Trophoblast cell (in vitro differentiated cells and primary cell): ENCODE results near the gene MKS1.

ENCODE experiments used
- DNase-seq, 2 donors: peaks; one replicate each; pipeline ENCODE4 v3.0.0-alpha.2; 2016
- H2AFZ ChIP-seq: 2 replicates; pipeline ENCODE4 v1.6.1; 2013; ENCODE audit warnings: low read length, moderate library complexity, mild to moderate bottlenecking; ENCODE audit not compliant: insufficient read depth, poor library complexity
- H2AK5ac ChIP-seq: 2 replicates; pipeline ENCODE4 v1.6.1; 2013; ENCODE audit warnings: mild to moderate bottlenecking, low read length
- H2BK120ac ChIP-seq: 2 replicates; pipeline ENCODE4 v1.6.1; 2013; ENCODE audit warnings: low read length, mild to moderate bottlenecking, moderate library complexity; ENCODE audit not compliant: insufficient read depth, poor library complexity
- H2BK12ac ChIP-seq: 2 replicates; pipeline ENCODE4 v1.6.1; 2013; ENCODE audit warnings: mild to moderate bottlenecking, low read length, moderate library complexity
- H2BK5ac ChIP-seq: 2 replicates; pipeline ENCODE4 v1.6.1; 2013; ENCODE audit warnings: low read length, low read depth, moderate library complexity, mild to moderate bottlenecking; ENCODE audit not compliant: poor library complexity
- H3K14ac ChIP-seq: 2 replicates; pipeline ENCODE4 v1.6.1; 2013; ENCODE audit warnings: mild to moderate bottlenecking, low read length
- H3K18ac ChIP-seq: 2 replicates; pipeline ENCODE4 v1.6.1; 2013; ENCODE audit warnings: mild to moderate bottlenecking, low read length
- H3K23ac ChIP-seq: 2 replicates; pipeline ENCODE4 v1.6.1; 2013; ENCODE audit warnings: low read length
- H3K27ac ChIP-seq: 2 replicates; pipeline ENCODE4 v1.5.1; 2013; ENCODE audit warnings: low read depth, mild to moderate bottlenecking, inconsistent platforms, low read length, moderate library complexity
- H3K27me3 ChIP-seq: 2 replicates; pipeline ENCODE4 v1.6.1; 2013; ENCODE audit warnings: inconsistent platforms, mild to moderate bottlenecking, low read length, moderate library complexity; ENCODE audit not compliant: insufficient read depth
- H3K36me3 ChIP-seq, 2 experiments: 1 replicate in 1 of 2; 2 replicates in 1 of 2; pipeline ENCODE4 v1.6.1; 2013; ENCODE audit warnings: low read length in 2 of 2, mild to moderate bottlenecking in 2 of 2, moderate library complexity in 1 of 2; ENCODE audit not compliant: insufficient read depth in 2 of 2, control insufficient read depth in 1 of 2
- H3K4ac ChIP-seq: 2 replicates; pipeline ENCODE4 v1.6.1; 2013; ENCODE audit warnings: low read depth, mild to moderate bottlenecking, low read length, moderate library complexity
- H3K4me1 ChIP-seq, 2 experiments: 1 replicate in 1 of 2; 2 replicates in 1 of 2; pipeline ENCODE4 v1.6.1; 2013; ENCODE audit warnings: low read length in 2 of 2, mild to moderate bottlenecking in 2 of 2, moderate library complexity in 1 of 2; ENCODE audit not compliant: insufficient read depth in 2 of 2, control insufficient read depth in 1 of 2
- H3K4me2 ChIP-seq: 2 replicates; pipeline ENCODE4 v1.6.1; 2013; ENCODE audit warnings: inconsistent platforms, mild to moderate bottlenecking, low read length, moderate library complexity
- H3K4me3 ChIP-seq: 2 replicates; pipeline ENCODE4 v1.5.1; 2013; ENCODE audit warnings: mild to moderate bottlenecking, low read depth, low read length, inconsistent platforms
- H3K79me1 ChIP-seq: one replicate; pipeline ENCODE4 v1.6.1; 2013; ENCODE audit warnings: low read length
- H3K79me2 ChIP-seq: 2 replicates; pipeline ENCODE4 v1.6.1; 2013; ENCODE audit warnings: low read length, mild to moderate bottlenecking; ENCODE audit not compliant: control insufficient read depth, insufficient read depth, poor library complexity
- H3K9ac ChIP-seq: 2 replicates; pipeline ENCODE4 v1.6.1; 2013; ENCODE audit warnings: mild to moderate bottlenecking, low read length
- H3K9me3 ChIP-seq: 2 replicates; pipeline ENCODE4 v1.6.1; 2013; ENCODE audit warnings: low read depth, mild to moderate bottlenecking, control low read depth, inconsistent platforms, low read length; ENCODE audit not compliant: insufficient read depth
- H4K12ac ChIP-seq: 2 replicates; pipeline ENCODE4 v1.6.1; 2013; ENCODE audit warnings: low read depth, mild to moderate bottlenecking, low read length, moderate library complexity
- H4K8ac ChIP-seq: 2 replicates; pipeline ENCODE4 v1.6.1; 2013; ENCODE audit warnings: low read depth, mild to moderate bottlenecking, low read length, moderate library complexity
- H4K91ac ChIP-seq: one replicate; pipeline ENCODE4 v1.6.1; 2013; ENCODE audit warnings: low read depth, mild to moderate bottlenecking, low read length, moderate library complexity
- WGBS: extraction: QIAGEN DNeasy Blood & Tissue Kit; methylation state at CpG from one replicate; pipeline ENCODE4 v1.1.7; 2013; ENCODE audit warnings: missing lambda C conversion rate; ENCODE audit not compliant: insufficient read length, insufficient coverage; ENCODE audit errors: extremely low coverage; 5-methylcytosine and 5-hydroxymethylcytosine counted together

The MKS1 gene

GRCh38 chr17:58254803-58255202, 35.7 kb upstream of the MKS1 start:
- Histone ChIP-seq H3K4me3 (no peak overlapping the region), H2BK120ac (no peak overlapping the region), H2BK12ac (no peak overlapping the region), H3K4ac (no peak overlapping the region), H4K8ac (no peak overlapping the region), H2BK5ac (no peak overlapping the region), H2AK5ac (no peak overlapping the region), H3K9ac (no peak overlapping the region), H3K79me1 (no peaks in the 10 kb centered on the region), H3K23ac (no peak overlapping the region), H3K9me3 (no peaks in the 10 kb centered on the region), H3K14ac (no peak overlapping the region), H3K27me3 (peaks cover 15% of the 10 kb centered on the region), H3K4me1 (no peaks in the 10 kb centered on the region), H2AFZ (no peak overlapping the region), H3K4me2 (no peak overlapping the region), H4K12ac (no peak overlapping the region), H4K91ac (no peak overlapping the region), H3K79me2 (no peaks in the 10 kb centered on the region), H3K36me3 (no peaks in the 10 kb centered on the region), H3K27ac (no peak overlapping the region), H3K18ac (no peak overlapping the region)
- DNase-seq: peak in 1 of 2 donors; percentile 8
- WGBS: no CpG with 5 or more reads among the region's 8 CpGs

GRCh38 chr17:58253082-58253481, 34.0 kb upstream of the MKS1 start:
- Histone ChIP-seq H3K18ac (no peak overlapping the region), H4K12ac (no peak overlapping the region), H3K9me3 (peaks cover 2% of the 10 kb centered on the region), H3K4me3 (no peak overlapping the region), H3K4me2 (no peak overlapping the region), H3K79me2 (no peaks in the 10 kb centered on the region), H3K4me1 (peaks cover 4 to 6% of the 10 kb centered on the region in 2 experiments), H2BK12ac (no peak overlapping the region), H3K9ac (no peak overlapping the region), H4K8ac (no peak overlapping the region), H3K4ac (no peak overlapping the region), H3K79me1 (no peaks in the 10 kb centered on the region), H4K91ac (no peak overlapping the region), H2AFZ (no peak overlapping the region), H2BK120ac (no peak overlapping the region), H3K27ac (no peak overlapping the region), H3K23ac (no peak overlapping the region), H3K14ac (no peak overlapping the region), H3K36me3 (no peaks in the 10 kb centered on the region), H2BK5ac (no peak overlapping the region), H3K27me3 (peaks cover 27% of the 10 kb centered on the region), H2AK5ac (no peak overlapping the region)
- 100% methylated on average over 1 of the region's 3 CpGs for WGBS
- DNase-seq: no peak

- H2BK12ac ChIP-seq: no peak overlapping the region
- no peak overlapping the region for H2AFZ ChIP-seq
- WGBS: no CpG with 5 or more reads among the region's 9 CpGs
- H3K79me2 ChIP-seq: no peaks in the 10 kb centered on the region
- no peak overlapping the region for H3K18ac ChIP-seq
- no peak overlapping the region for H3K23ac ChIP-seq
- H3K36me3 ChIP-seq: no peaks in the 10 kb centered on the region
- no peak overlapping the region for H3K4ac ChIP-seq
- no peak overlapping the region for H2BK120ac ChIP-seq
- H3K27me3 ChIP-seq: peaks cover 27% of the 10 kb centered on the region
- H2AK5ac ChIP-seq: no peak overlapping the region
- H4K12ac ChIP-seq: no peak overlapping the region
- H3K27ac ChIP-seq: no peak overlapping the region
- no peak overlapping the region for H2BK5ac ChIP-seq
- no peak overlapping the region for H4K8ac ChIP-seq
- H3K79me1 ChIP-seq: no peaks in the 10 kb centered on the region
- H4K91ac ChIP-seq: no peak overlapping the region
- no peak overlapping the region for H3K14ac ChIP-seq
- H3K4me2 ChIP-seq: no peak overlapping the region
- no peak for DNase-seq
- no peak overlapping the region for H3K4me3 ChIP-seq
- peaks cover 4 to 6% of the 10 kb centered on the region in 2 experiments for H3K4me1 ChIP-seq
- no peak overlapping the region for H3K9ac ChIP-seq
- peaks cover 2% of the 10 kb centered on the region for H3K9me3 ChIP-seq
Observed at GRCh38 chr17:58252141-58252540, 33.1 kb upstream of the MKS1 start.

- H2BK5ac ChIP-seq: no peak overlapping the region
- H2BK12ac ChIP-seq: no peak overlapping the region
- H3K36me3 ChIP-seq: no peaks in the 10 kb centered on the region
- no peak overlapping the region for H3K4me3 ChIP-seq
- H3K23ac ChIP-seq: no peak overlapping the region
- H3K4ac ChIP-seq: no peak overlapping the region
- H3K9me3 ChIP-seq: peaks cover 2% of the 10 kb centered on the region
- H3K79me2 ChIP-seq: no peaks in the 10 kb centered on the region
- no peak overlapping the region for H2BK120ac ChIP-seq
- H3K4me1 ChIP-seq: peaks cover 4 to 6% of the 10 kb centered on the region in 2 experiments
- no CpG with 5 or more reads among the region's 12 CpGs for WGBS
- no peak overlapping the region for H3K27ac ChIP-seq
- H3K9ac ChIP-seq: no peak overlapping the region
- H3K27me3 ChIP-seq: peaks cover 32% of the 10 kb centered on the region
- no peak overlapping the region for H4K12ac ChIP-seq
- H3K79me1 ChIP-seq: no peaks in the 10 kb centered on the region
- no peak overlapping the region for H4K8ac ChIP-seq
- H3K14ac ChIP-seq: no peak overlapping the region
- no peak overlapping the region for H2AFZ ChIP-seq
- H3K18ac ChIP-seq: no peak overlapping the region
- DNase-seq: no peak
- no peak overlapping the region for H2AK5ac ChIP-seq
- H4K91ac ChIP-seq: no peak overlapping the region
- H3K4me2 ChIP-seq: no peak overlapping the region
Observed at GRCh38 chr17:58250344-58251011, 31.4 kb upstream of the MKS1 start.
